Sigmoid colon (tissue), 4 donors: Measurements from ENCODE around the gene AKAP8.

ENCODE experiments used
- EP300 ChIP-seq, 4 donors: sonication (generic); formaldehyde crosslinking; IDR thresholded peaks; one replicate each; pipeline ENCODE4 v1.6.1; 2017; ENCODE audit warnings: antibody characterized with exemption in 4 of 4
- POLR2A ChIP-seq, 2 donors: fragments of 450-650 bp; IDR thresholded peaks; one replicate each; pipeline ENCODE4 v1.6.1; 2016; ENCODE audit warnings: antibody characterized with exemption in 2 of 2, mild to moderate bottlenecking in 2 of 2, moderate library complexity in 2 of 2
- POLR2AphosphoS5 ChIP-seq, 4 donors: sonication (generic); formaldehyde crosslinking; IDR thresholded peaks; one replicate each; pipeline ENCODE4 v1.6.1; 2017; ENCODE audit warnings: antibody characterized with exemption in 4 of 4
- TF ChIP-seq, protein P1 (sequence below), 4 experiments: fragments of 450-650 bp in 3 of 4; fragments of 200-600 bp in 1 of 4; IDR thresholded peaks; one replicate each; pipeline ENCODE4 v1.5.1; 2016 to 2019; ENCODE audit warnings: antibody characterized with exemption in 4 of 4, mild to moderate bottlenecking in 3 of 4, moderate library complexity in 2 of 4

DNA sequence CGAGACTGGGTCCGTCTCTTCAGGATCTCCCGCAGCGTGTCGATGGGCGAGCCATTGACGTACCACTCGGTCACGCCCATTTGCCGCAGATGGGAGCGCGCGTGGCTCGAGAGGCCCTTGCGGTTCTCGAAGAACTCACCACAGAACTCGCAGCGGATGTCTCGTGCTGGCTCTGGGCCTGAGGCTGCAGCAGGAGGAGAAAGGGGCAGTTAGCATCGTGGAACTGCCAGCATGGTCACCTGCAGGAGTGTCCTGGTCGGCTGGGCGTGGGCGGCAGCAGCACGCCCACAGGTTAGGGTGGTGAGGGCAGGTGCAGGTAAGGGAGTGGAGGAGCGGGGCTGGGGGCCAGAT lies 47.7 kb upstream of the AKAP8 start:
- TF ChIP-seq, protein P1, sequence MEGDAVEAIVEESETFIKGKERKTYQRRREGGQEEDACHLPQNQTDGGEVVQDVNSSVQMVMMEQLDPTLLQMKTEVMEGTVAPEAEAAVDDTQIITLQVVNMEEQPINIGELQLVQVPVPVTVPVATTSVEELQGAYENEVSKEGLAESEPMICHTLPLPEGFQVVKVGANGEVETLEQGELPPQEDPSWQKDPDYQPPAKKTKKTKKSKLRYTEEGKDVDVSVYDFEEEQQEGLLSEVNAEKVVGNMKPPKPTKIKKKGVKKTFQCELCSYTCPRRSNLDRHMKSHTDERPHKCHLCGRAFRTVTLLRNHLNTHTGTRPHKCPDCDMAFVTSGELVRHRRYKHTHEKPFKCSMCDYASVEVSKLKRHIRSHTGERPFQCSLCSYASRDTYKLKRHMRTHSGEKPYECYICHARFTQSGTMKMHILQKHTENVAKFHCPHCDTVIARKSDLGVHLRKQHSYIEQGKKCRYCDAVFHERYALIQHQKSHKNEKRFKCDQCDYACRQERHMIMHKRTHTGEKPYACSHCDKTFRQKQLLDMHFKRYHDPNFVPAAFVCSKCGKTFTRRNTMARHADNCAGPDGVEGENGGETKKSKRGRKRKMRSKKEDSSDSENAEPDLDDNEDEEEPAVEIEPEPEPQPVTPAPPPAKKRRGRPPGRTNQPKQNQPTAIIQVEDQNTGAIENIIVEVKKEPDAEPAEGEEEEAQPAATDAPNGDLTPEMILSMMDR (IDR thresholded peaks at IDR 0.05): no peak
- TF ChIP-seq EP300 (IDR thresholded peaks at IDR 0.05) (no peak), POLR2AphosphoS5 (IDR thresholded peaks at IDR 0.05) (no peak), POLR2A (IDR thresholded peaks at IDR 0.05) (no peak)
